Heart left ventricle (tissue), 16 donors: ENCODE measurements around the gene LAMA5. TPM values are rescaled to one million over a fixed set of nuclear protein-coding genes. Genes with fewer than 3 reads are reported as not detected.

Source experiments
- ATAC-seq, 4 donors: fragments of 200-7000 bp; cut with Tn5 transposase; one replicate each; pipeline ENCODE4 v1.9.1; 2020 to 2022; ENCODE audit warnings: moderate library complexity in 4 of 4, mild to moderate bottlenecking in 3 of 4, moderate number of reproducible peaks in 1 of 4
- DNase-seq, 5 donors: peaks; one replicate each; pipeline ENCODE4 v3.0.0-alpha.2; 2020
- H3K27ac ChIP-seq, 12 donors: fragments of 200-600 bp; sonication (generic) in 4 of 12; one replicate each; pipeline versions ENCODE4 v1.5.0 to v1.8.0; 2016 to 2022; ENCODE audit warnings: mild to moderate bottlenecking in 2 of 12
- H3K27me3 ChIP-seq, 9 donors: fragments of 200-600 bp; sonication (generic) in 2 of 9; one replicate each; pipeline versions ENCODE4 v1.5.1 to v1.8.0; 2016 to 2022; ENCODE audit warnings: mild to moderate bottlenecking in 3 of 9
- H3K36me3 ChIP-seq, 9 donors: fragments of 200-600 bp; sonication (generic) in 2 of 9; one replicate each; pipeline versions ENCODE4 v1.5.0 to v1.8.0; 2018 to 2022; ENCODE audit warnings: mild to moderate bottlenecking in 2 of 9
- H3K4me1 ChIP-seq, 12 donors: fragments of 200-600 bp; sonication (generic) in 4 of 12; one replicate each; pipeline versions ENCODE4 v1.5.0 to v1.8.0; 2016 to 2022; ENCODE audit warnings: mild to moderate bottlenecking in 3 of 12
- H3K4me3 ChIP-seq, 12 donors: fragments of 200-600 bp; sonication (generic) in 4 of 12; one replicate each; pipeline versions ENCODE4 v1.5.0 to v1.8.0; 2017 to 2022; ENCODE audit warnings: mild to moderate bottlenecking in 9 of 12, moderate library complexity in 4 of 12
- H3K9me3 ChIP-seq, 12 donors: fragments of 200-600 bp; sonication (generic) in 4 of 12; one replicate each; pipeline versions ENCODE4 v1.5.0 to v1.8.0; 2016 to 2022; ENCODE audit warnings: mild to moderate bottlenecking in 1 of 12
- POLR2A ChIP-seq, 2 donors: fragments of 450-650 bp; IDR thresholded peaks; one replicate each; pipeline ENCODE4 v1.6.1; 2017; ENCODE audit warnings: antibody characterized with exemption in 2 of 2, mild to moderate bottlenecking in 2 of 2, moderate library complexity in 2 of 2
- WGBS, 4 donors: extraction: QIAGEN DNeasy Blood & Tissue Kit in 2 of 4; methylation state at CpG; one replicate each; pipeline versions ENCODE4 v1.1.5 to v1.1.7; 2013 to 2018; 5-methylcytosine and 5-hydroxymethylcytosine counted together
- intact Hi-C, 10 donors: fragments of 100-400 bp; cut with DNase I; formaldehyde crosslinking; loops; one replicate each; pipeline versions ENCODE4 v1.11.1 to v1.14.2; 2022
- long read RNA-seq, 3 donors: library from polyadenylated mRNA; unstranded; transcript quantifications; one replicate each; pipeline ENCODE4 v2.0.0, GENCODE V29; 2020 to 2021
- polyA plus RNA-seq, 2 donors: library from polyadenylated mRNA; stranded (reverse); fragments of 200-250 nt; gene quantifications; one replicate each; pipeline ENCODE4 v1.2.3, GENCODE V29; 2013
- total RNA-seq, 9 donors: library from RNA; depleted of rRNA in 2 of 9; stranded (reverse); fragments of >200 nt in 2 of 9; fragmentation: NEBNext Ultra II Directional in 3 of 9; extraction: Animal tissue kit (Norgen Biotek cat#: 25700) in 3 of 9; gene quantifications; one replicate each; pipeline versions ENCODE4 v1.1.0 to v1.2.4, GENCODE V29; 2016 to 2023
- TF ChIP-seq, protein P1 (sequence below), 12 donors: fragments of 200-600 bp; sonication (generic) in 4 of 12; IDR thresholded peaks; one replicate each; pipeline versions ENCODE4 v1.5.0 to v1.8.0; 2018 to 2022; ENCODE audit warnings: antibody characterized with exemption in 12 of 12, mild to moderate bottlenecking in 5 of 12
- donor health status: ischemic (EF 13 %, LVEDD 7.1; RV severe dilation, severe dysfunction).
- donor health status: healthy with polysubstance abuse.
- donor health status: DM: no; HTN: yes; CAD: no.
- donor health status: DM: no; HTN: no; CAD: no.
- donor health status: ischemic (EF 25% LVEDD 6.9; RV normal size, moderate dysfunction).
- donor health status: ischemic (EF 25% LVEDD 5.7; RV mildly dilated, moderate dysfunction).
- donor health status: healthy.
- donor health status: DM: yes; HTN: yes; CAD: no.
- donor health status: ischemic (EF 35%, LVEDD 5.7; RV mildly dilated, moderate dysfunction).
- donor health status: nonischemic (EF 11% LVEDD 7.7; RV severe dilation, severe dysfunction).
- donor health status: DM: yes; HTN: yes; CAD: no.
- donor health status: PGD.
- donor health status: ischemic (EF 29% LVEDD 5.4; RV normal size, mild dysfunction).
- donor health status: nonischemic (EF 23%, LVEDD 6.1; RV moderate dilation, normal function).

Gene LAMA5, protein sequence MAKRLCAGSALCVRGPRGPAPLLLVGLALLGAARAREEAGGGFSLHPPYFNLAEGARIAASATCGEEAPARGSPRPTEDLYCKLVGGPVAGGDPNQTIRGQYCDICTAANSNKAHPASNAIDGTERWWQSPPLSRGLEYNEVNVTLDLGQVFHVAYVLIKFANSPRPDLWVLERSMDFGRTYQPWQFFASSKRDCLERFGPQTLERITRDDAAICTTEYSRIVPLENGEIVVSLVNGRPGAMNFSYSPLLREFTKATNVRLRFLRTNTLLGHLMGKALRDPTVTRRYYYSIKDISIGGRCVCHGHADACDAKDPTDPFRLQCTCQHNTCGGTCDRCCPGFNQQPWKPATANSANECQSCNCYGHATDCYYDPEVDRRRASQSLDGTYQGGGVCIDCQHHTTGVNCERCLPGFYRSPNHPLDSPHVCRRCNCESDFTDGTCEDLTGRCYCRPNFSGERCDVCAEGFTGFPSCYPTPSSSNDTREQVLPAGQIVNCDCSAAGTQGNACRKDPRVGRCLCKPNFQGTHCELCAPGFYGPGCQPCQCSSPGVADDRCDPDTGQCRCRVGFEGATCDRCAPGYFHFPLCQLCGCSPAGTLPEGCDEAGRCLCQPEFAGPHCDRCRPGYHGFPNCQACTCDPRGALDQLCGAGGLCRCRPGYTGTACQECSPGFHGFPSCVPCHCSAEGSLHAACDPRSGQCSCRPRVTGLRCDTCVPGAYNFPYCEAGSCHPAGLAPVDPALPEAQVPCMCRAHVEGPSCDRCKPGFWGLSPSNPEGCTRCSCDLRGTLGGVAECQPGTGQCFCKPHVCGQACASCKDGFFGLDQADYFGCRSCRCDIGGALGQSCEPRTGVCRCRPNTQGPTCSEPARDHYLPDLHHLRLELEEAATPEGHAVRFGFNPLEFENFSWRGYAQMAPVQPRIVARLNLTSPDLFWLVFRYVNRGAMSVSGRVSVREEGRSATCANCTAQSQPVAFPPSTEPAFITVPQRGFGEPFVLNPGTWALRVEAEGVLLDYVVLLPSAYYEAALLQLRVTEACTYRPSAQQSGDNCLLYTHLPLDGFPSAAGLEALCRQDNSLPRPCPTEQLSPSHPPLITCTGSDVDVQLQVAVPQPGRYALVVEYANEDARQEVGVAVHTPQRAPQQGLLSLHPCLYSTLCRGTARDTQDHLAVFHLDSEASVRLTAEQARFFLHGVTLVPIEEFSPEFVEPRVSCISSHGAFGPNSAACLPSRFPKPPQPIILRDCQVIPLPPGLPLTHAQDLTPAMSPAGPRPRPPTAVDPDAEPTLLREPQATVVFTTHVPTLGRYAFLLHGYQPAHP (N-terminal part only)
- total RNA-seq (100 to 1,000 TPM in 1 of 9 donors, 10 to 100 TPM in 8; 57.4 to 107 (median 73.6) TPM), polyA plus RNA-seq (100 to 1,000 TPM in 1 of 2 donors, 10 to 100 TPM in 1; 72.0 to 128 TPM)
- long read RNA-seq, donor 1, transcript LAMA5-212 (4 exons, 780 nt) = major isoform, 5 of 41 reads
- long read RNA-seq, donor 1, partial matches to known transcripts = 26 of 41 reads
- long read RNA-seq, donor 1, other reads (novel, unspliced or antisense) = 10 of 41 reads
- long read RNA-seq, donor 2, partial matches to known transcripts = 21 of 31 reads
- long read RNA-seq, donor 2, other reads (novel, unspliced or antisense) = 9 of 31 reads
- long read RNA-seq, donor 3, partial matches to known transcripts = 23 of 33 reads
- long read RNA-seq, donor 3, other reads (novel, unspliced or antisense) = 8 of 33 reads

DNA sequence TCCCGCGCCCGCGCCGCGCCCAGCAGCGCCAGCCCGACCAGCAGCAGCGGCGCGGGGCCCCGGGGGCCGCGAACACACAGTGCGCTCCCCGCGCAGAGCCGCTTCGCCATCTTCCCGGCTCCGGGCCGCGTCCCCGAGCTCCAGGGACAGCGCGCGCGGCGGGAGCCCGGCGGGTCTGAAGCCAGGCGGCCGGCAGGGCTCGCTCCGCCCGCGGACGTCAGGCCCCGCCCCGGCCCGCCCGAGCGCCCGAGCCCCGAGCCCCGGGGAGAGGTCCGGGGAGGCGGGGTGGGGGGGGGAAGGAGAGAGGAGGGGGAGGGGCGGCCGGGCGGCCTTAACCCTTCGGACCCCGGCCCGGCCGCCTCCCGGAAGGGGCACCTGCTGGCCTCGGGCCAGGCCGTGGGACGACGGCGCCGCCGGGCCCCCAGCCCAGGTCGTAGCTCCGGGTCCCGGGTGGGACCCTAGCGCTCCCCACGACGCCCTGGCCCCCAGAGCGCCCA, at the start of gene LAMA5:
Gene LAMA5 (minus strand): TSS at position 177 of the 497 bp plus-strand sequence. CDS start 67 bp downstream, at position 110.
- peak within 1 kb of the TSS; percentile 75 to 97 (median 92) for H3K4me3 ChIP-seq
- peak; percentile 65 to 77 (median 76) for DNase-seq
- intact Hi-C loops = loop anchor here in 1 of 10 donors (5.0 kb wide), 1 partner anchor 65 kb away; the partner anchor contains the start of gene ADRM1
- H3K27ac ChIP-seq = peak within 1 kb of the TSS; percentile 84 to 97 (median 93)
- 0 to 1% (median 1%) methylated on average over 4 to 68 of the region's 70 CpGs; no CpG with 5 or more reads in 1 of the 4 donors for WGBS, 4 donors
- peak in 2 of 4 donors; percentile 44 to 50 for ATAC-seq
- TF ChIP-seq, protein P1, sequence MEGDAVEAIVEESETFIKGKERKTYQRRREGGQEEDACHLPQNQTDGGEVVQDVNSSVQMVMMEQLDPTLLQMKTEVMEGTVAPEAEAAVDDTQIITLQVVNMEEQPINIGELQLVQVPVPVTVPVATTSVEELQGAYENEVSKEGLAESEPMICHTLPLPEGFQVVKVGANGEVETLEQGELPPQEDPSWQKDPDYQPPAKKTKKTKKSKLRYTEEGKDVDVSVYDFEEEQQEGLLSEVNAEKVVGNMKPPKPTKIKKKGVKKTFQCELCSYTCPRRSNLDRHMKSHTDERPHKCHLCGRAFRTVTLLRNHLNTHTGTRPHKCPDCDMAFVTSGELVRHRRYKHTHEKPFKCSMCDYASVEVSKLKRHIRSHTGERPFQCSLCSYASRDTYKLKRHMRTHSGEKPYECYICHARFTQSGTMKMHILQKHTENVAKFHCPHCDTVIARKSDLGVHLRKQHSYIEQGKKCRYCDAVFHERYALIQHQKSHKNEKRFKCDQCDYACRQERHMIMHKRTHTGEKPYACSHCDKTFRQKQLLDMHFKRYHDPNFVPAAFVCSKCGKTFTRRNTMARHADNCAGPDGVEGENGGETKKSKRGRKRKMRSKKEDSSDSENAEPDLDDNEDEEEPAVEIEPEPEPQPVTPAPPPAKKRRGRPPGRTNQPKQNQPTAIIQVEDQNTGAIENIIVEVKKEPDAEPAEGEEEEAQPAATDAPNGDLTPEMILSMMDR (IDR thresholded peaks at IDR 0.05) = no peak
- peak; percentile 52 to 54 for TF ChIP-seq POLR2A (IDR thresholded peaks at IDR 0.05)
- H3K9me3 ChIP-seq = no peaks in the 10 kb centered on the region
- H3K36me3 ChIP-seq = peaks cover 0 to 3% (median 0%) of the 10 kb centered on the region in 9 donors
- H3K27me3 ChIP-seq = peaks cover 0 to 36% (median 0%) of the 10 kb centered on the region in 9 donors
- H3K4me1 ChIP-seq = peaks cover 19 to 91% (median 76%) of the 10 kb centered on the region in 12 donors

DNA sequence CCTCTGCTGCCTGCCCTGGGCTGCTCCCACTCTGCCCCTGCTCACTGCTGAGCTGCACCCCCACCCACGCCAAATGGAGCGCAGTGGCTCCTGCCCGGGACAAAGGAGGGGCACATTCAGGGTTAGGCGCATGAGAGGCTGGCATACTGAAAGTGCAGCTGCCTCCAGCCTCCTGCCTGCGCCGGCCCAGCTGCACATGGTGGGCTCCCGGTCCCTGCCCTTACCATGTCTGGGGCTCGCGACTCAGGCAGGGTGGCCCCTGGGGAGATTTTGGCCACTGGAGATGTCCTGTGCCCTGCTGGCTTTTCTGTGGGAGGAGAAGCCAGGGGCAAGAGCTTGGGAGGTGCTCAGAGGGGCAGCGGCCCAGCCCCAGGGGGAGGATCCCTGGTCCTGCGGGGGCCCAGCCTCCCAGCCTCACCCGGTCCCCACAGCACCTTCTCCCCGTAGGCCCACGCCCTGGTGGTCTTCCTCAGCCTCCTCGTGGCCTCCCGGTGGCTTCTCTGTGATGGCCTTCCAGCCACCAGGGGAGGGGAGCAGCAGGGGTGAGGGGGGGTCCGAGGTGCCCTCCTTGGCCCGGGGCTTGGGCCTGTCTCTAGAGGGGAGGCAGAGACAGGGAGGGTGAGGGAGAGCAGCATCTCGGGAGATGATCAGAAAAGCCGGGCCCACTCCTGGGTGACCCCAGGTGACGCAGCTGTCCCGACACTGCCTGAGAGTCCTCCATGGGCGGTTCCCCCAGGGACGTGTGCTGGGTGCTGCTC, 48.4 kb upstream of the LAMA5 start:
- WGBS, 4 donors = 79 to 82% (median 79%) methylated on average over 18 to 24 of the region's 24 CpGs
- ATAC-seq = no peak

More for the DNA sequence above, 48.4 kb upstream of the LAMA5 start:
- TF ChIP-seq, protein P1 (IDR thresholded peaks at IDR 0.05) = no peak
- TF ChIP-seq POLR2A (IDR thresholded peaks at IDR 0.05) = no peak
- Histone ChIP-seq H3K27me3 (peaks cover 0 to 4% (median 0%) of the 10 kb centered on the region in 9 donors), H3K9me3 (no peaks in the 10 kb centered on the region), H3K4me1 (peaks cover 0 to 1% (median 0%) of the 10 kb centered on the region in 12 donors), H3K36me3 (no peaks in the 10 kb centered on the region), H3K27ac (no peak overlapping the region), H3K4me3 (no peak overlapping the region)
- DNase-seq = no peak
- intact Hi-C loops = loop anchor here in 4 of 10 donors (10.0 kb wide), 2 partner anchors 79 to 199 kb away; no protein-coding TSS in a partner anchor
